ENCODE results near the gene MC5R.

- TF ChIP-seq, protein P1, sequence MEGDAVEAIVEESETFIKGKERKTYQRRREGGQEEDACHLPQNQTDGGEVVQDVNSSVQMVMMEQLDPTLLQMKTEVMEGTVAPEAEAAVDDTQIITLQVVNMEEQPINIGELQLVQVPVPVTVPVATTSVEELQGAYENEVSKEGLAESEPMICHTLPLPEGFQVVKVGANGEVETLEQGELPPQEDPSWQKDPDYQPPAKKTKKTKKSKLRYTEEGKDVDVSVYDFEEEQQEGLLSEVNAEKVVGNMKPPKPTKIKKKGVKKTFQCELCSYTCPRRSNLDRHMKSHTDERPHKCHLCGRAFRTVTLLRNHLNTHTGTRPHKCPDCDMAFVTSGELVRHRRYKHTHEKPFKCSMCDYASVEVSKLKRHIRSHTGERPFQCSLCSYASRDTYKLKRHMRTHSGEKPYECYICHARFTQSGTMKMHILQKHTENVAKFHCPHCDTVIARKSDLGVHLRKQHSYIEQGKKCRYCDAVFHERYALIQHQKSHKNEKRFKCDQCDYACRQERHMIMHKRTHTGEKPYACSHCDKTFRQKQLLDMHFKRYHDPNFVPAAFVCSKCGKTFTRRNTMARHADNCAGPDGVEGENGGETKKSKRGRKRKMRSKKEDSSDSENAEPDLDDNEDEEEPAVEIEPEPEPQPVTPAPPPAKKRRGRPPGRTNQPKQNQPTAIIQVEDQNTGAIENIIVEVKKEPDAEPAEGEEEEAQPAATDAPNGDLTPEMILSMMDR (IDR thresholded peaks at IDR 0.05; ENCODE audit: low read length), result no peak
- no peak for TF ChIP-seq EZH2 (optimal IDR thresholded peaks at IDR 0.05; ENCODE audit: low read depth, low read length)
These were observed 15.5 kb upstream of the MC5R start for GRCh38 chr18:13808294-13809042.
